ENCODE measurements around the gene CFAP57.

- TF ChIP-seq EZH2phosphoT487 (IDR thresholded peaks at IDR 0.05; ENCODE audit: low read depth, severe bottlenecking, unreplicated experiment), result no peak
- no peak for TF ChIP-seq EZH2 (IDR thresholded peaks at IDR 0.05; ENCODE audit: borderline replicate concordance)
- no peak for TF ChIP-seq CTCF (IDR thresholded peaks at IDR 0.05; ENCODE audit: poor library complexity)
These were observed 59.9 kb downstream of the CFAP57 start for GRCh38 chr1:43232074-43232473.
